OCI-LY7 (cell line): ENCODE results near the gene BCL11A.

Experiments used
- EZH2phosphoT487 ChIP-seq: fragments of 200-600 bp; sonication (generic); IDR thresholded peaks from 2 replicates; pipeline ENCODE4 v1.6.1; 2018; ENCODE audit warnings: low read depth, borderline replicate concordance, mild to moderate bottlenecking, mixed run types, antibody characterized with exemption, low read length, moderate library complexity, mixed read lengths
- TF ChIP-seq, protein P1 (sequence below): fragments of 200-600 bp; sonication (generic); conservative IDR thresholded peaks from 2 replicates; pipeline ENCODE4 v1.5.1; 2014; ENCODE audit warnings: mild to moderate bottlenecking, antibody characterized with exemption, low read length, moderate library complexity, mixed read lengths

DNA sequence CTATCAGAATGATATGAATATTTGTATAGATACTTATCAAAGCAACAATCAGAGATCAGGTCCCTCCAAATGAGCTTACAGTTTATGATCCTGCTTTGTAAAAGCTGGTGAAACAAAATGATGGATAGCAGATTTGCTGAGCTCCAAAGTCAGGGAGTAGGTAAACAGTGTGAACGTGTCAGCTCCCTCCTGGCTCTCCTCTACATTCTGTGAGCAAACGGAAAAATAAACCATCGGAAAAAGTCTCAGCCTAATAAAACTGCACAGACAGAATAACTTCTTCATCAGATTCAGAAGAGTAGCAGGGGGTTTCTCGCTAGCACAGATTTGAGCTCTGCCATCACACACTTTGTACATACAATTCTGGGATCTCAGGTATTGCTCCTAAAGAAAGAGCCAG, 51.3 kb downstream of the BCL11A start:
- TF ChIP-seq, protein P1, sequence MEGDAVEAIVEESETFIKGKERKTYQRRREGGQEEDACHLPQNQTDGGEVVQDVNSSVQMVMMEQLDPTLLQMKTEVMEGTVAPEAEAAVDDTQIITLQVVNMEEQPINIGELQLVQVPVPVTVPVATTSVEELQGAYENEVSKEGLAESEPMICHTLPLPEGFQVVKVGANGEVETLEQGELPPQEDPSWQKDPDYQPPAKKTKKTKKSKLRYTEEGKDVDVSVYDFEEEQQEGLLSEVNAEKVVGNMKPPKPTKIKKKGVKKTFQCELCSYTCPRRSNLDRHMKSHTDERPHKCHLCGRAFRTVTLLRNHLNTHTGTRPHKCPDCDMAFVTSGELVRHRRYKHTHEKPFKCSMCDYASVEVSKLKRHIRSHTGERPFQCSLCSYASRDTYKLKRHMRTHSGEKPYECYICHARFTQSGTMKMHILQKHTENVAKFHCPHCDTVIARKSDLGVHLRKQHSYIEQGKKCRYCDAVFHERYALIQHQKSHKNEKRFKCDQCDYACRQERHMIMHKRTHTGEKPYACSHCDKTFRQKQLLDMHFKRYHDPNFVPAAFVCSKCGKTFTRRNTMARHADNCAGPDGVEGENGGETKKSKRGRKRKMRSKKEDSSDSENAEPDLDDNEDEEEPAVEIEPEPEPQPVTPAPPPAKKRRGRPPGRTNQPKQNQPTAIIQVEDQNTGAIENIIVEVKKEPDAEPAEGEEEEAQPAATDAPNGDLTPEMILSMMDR: no peak
- no peak for TF ChIP-seq EZH2phosphoT487
